Muscle layer of duodenum (tissue), 2 donors: ENCODE results near the gene TRIM50.
"Not testable (repeated sequence)": the region's sequence is repeated elsewhere in the genome, so short reads cannot be mapped to it uniquely, and the experiment has no call there.

Source experiments
- H3K27ac ChIP-seq: one replicate; pipeline ENCODE4 v1.7.0; 2013; ENCODE audit warnings: mild to moderate bottlenecking, low read length
- H3K27me3 ChIP-seq: one replicate; pipeline ENCODE4 v1.7.0; 2013; ENCODE audit warnings: low read depth, mild to moderate bottlenecking, control low read depth, low read length
- H3K36me3 ChIP-seq, 2 donors: one replicate each; pipeline ENCODE4 v1.7.0; 2013; ENCODE audit warnings: low read length in 2 of 2, control low read depth in 1 of 2, mild to moderate bottlenecking in 1 of 2; ENCODE audit not compliant: insufficient read depth in 2 of 2, control insufficient read depth in 1 of 2
- H3K4me1 ChIP-seq, 2 donors: one replicate each; pipeline ENCODE4 v1.7.0; 2013; ENCODE audit warnings: low read length in 2 of 2, mild to moderate bottlenecking in 2 of 2, control low read depth in 1 of 2, moderate library complexity in 1 of 2; ENCODE audit not compliant: insufficient read depth in 2 of 2, control insufficient read depth in 1 of 2
- H3K4me3 ChIP-seq, 2 donors: one replicate each; pipeline ENCODE4 v1.7.0; 2013; ENCODE audit warnings: low read length in 2 of 2, low read depth in 1 of 2, mild to moderate bottlenecking in 1 of 2
- H3K9me3 ChIP-seq, 2 donors: one replicate each; pipeline ENCODE4 v1.7.0; 2013; ENCODE audit warnings: low read length in 2 of 2, control low read depth in 1 of 2, mild to moderate bottlenecking in 1 of 2; ENCODE audit not compliant: control insufficient read depth in 1 of 2
- donor health status: healthy.

Gene TRIM50

GRCh38 chr7:73277210-73277609, 50.7 kb downstream of the TRIM50 start:
- not testable (repeated sequence) for H3K4me3 ChIP-seq, H3K36me3 ChIP-seq, H3K9me3 ChIP-seq, H3K4me1 ChIP-seq, H3K27me3 ChIP-seq, H3K27ac ChIP-seq

- not testable (repeated sequence) for H3K27me3 ChIP-seq, H3K9me3 ChIP-seq, H3K4me3 ChIP-seq, H3K27ac ChIP-seq, H3K4me1 ChIP-seq, H3K36me3 ChIP-seq
Observed at GRCh38 chr7:73267813-73268212, 60.1 kb downstream of the TRIM50 start.

- not testable (repeated sequence) for H3K27ac ChIP-seq, H3K36me3 ChIP-seq, H3K4me3 ChIP-seq, H3K9me3 ChIP-seq, H3K27me3 ChIP-seq, H3K4me1 ChIP-seq
Observed at GRCh38 chr7:73266719-73267368, 61.0 kb downstream of the TRIM50 start.
